Stomach (tissue), 9 donors: ENCODE results near the gene MAP4K1. TPM values are rescaled to one million over a fixed set of nuclear protein-coding genes. Genes with fewer than 3 reads are reported as not detected.
"Not testable (repeated sequence)": the region's sequence is repeated elsewhere in the genome, so short reads cannot be mapped to it uniquely, and the experiment has no call there.

Experiments used
- DNase-seq, 2 donors: peaks; one replicate each; pipeline versions ENCODE4 v3.0.0 to v3.0.0-alpha.2; 2013 to 2019
- H3K27ac ChIP-seq, 5 donors: fragments of 200-600 bp in 4 of 5; sonication (generic) in 4 of 5; one replicate each; pipeline ENCODE4 v1.5.1; 2013 to 2019; ENCODE audit warnings: mild to moderate bottlenecking in 1 of 5, moderate library complexity in 1 of 5
- H3K27me3 ChIP-seq, 3 donors: fragments of 200-600 bp; sonication (generic); one replicate each; pipeline ENCODE4 v1.5.1; 2017 to 2019; ENCODE audit warnings: mixed run types in 1 of 3
- H3K36me3 ChIP-seq, 4 donors: fragments of 200-600 bp; sonication (generic); 1 replicate in 3 of 4; 2 replicates in 1 of 4; pipeline ENCODE4 v1.5.1; 2016 to 2019
- H3K4me1 ChIP-seq, 4 donors: fragments of 200-600 bp; sonication (generic); one replicate each; pipeline ENCODE4 v1.5.1; 2016 to 2019
- H3K4me3 ChIP-seq, 4 donors: fragments of 200-600 bp; sonication (generic) in 3 of 4; one replicate each; pipeline ENCODE4 v1.5.1; 2016 to 2019; ENCODE audit warnings: mild to moderate bottlenecking in 1 of 4
- H3K9me3 ChIP-seq, 4 donors: fragments of 200-600 bp; sonication (generic); one replicate each; pipeline ENCODE4 v1.5.1; 2016 to 2019
- CTCF ChIP-seq, 7 experiments: fragments of 450-650 bp in 4 of 7; fragments of 200-600 bp in 3 of 7; sonication (generic) in 3 of 7; IDR thresholded peaks; one replicate each; pipeline ENCODE4 v1.5.1; 2016 to 2019; ENCODE audit warnings: antibody characterized with exemption in 7 of 7, control low read depth in 2 of 7, mild to moderate bottlenecking in 1 of 7
- EP300 ChIP-seq: sonication (generic); formaldehyde crosslinking; IDR thresholded peaks from one replicate; pipeline ENCODE4 v1.6.1; 2017; ENCODE audit warnings: antibody characterized with exemption
- POLR2A ChIP-seq, 4 donors: fragments of 450-650 bp; IDR thresholded peaks; one replicate each; pipeline ENCODE4 v1.6.1; 2016; ENCODE audit warnings: antibody characterized with exemption in 4 of 4, control low read depth in 2 of 4, mild to moderate bottlenecking in 1 of 4, moderate library complexity in 1 of 4
- POLR2AphosphoS5 ChIP-seq, 3 donors: sonication (generic); formaldehyde crosslinking; IDR thresholded peaks; one replicate each; pipeline ENCODE4 v1.6.1; 2016; ENCODE audit warnings: antibody characterized with exemption in 3 of 3
- WGBS, 5 donors: extraction: QIAGEN DNeasy Blood & Tissue Kit in 3 of 5; methylation state at CpG; one replicate each; pipeline versions ENCODE4 v1.1.5 to v1.1.7; 2013 to 2018; 5-methylcytosine and 5-hydroxymethylcytosine counted together
- intact Hi-C: fragments of 100-400 bp; cut with DNase I; formaldehyde crosslinking; loops from one replicate; pipeline ENCODE4 v1.15.1; 2023; ENCODE audit warnings: low total_unique reads
- polyA plus RNA-seq, 3 donors: library from polyadenylated mRNA; stranded (reverse); fragments of 200-250 nt; gene quantifications; one replicate each; pipeline ENCODE4 v1.2.3, GENCODE V29; 2013
- total RNA-seq, 5 donors: library from RNA; depleted of rRNA; stranded (reverse); fragments of >200 nt; gene quantifications; one replicate each; pipeline versions ENCODE4 v1.1.0 to v1.2.3, GENCODE V29; 2014 to 2016
- donor health status: healthy with polysubstance abuse.
- donor health status: Bipolar disorder and iron deficiency.
- donor health status: healthy.

The MAP4K1 gene
- total and polyA plus RNA-seq, 8 donors: 1.2 to 12.9 (median 5.0) TPM; not detected in 1

GRCh38 chr19:38580080-38580479, 37.7 kb downstream of the MAP4K1 start:
- intact Hi-C loops: no loop called here
- DNase-seq: no peak

GRCh38 chr19:38579304-38579703, 38.4 kb downstream of the MAP4K1 start:
- H3K27ac ChIP-seq, DNase-seq, H3K27me3 ChIP-seq, H3K9me3 ChIP-seq, H3K4me1 ChIP-seq, intact Hi-C loops, H3K36me3 ChIP-seq, H3K4me3 ChIP-seq: not testable (repeated sequence)
- 61 to 68% (median 66%) methylated on average over 6 of the region's 6 CpGs for WGBS, 5 donors

More at GRCh38 chr19:38580080-38580479, 37.7 kb downstream of the MAP4K1 start:
- H3K4me1 ChIP-seq: no peaks in the 10 kb centered on the region
- H3K27me3 ChIP-seq: no peaks in the 10 kb centered on the region
- no peak for TF ChIP-seq EP300
- TF ChIP-seq POLR2AphosphoS5 (IDR thresholded peaks at IDR 0.05): no peak
- TF ChIP-seq POLR2A (IDR thresholded peaks at IDR 0.05): no peak
- TF ChIP-seq CTCF (IDR thresholded peaks at IDR 0.05): no peak
- WGBS, 5 donors: 85 to 90% (median 88%) methylated on average over 14 to 15 of the region's 15 CpGs
- no peaks in the 10 kb centered on the region for H3K36me3 ChIP-seq
- no peaks in the 10 kb centered on the region for H3K9me3 ChIP-seq
- no peak overlapping the region for H3K27ac ChIP-seq
- no peak overlapping the region for H3K4me3 ChIP-seq

- H3K27me3 ChIP-seq: no peaks in the 10 kb centered on the region
- DNase-seq: no peak
- no peaks in the 10 kb centered on the region for H3K9me3 ChIP-seq
- no peaks in the 10 kb centered on the region for H3K36me3 ChIP-seq
- no peak overlapping the region for H3K27ac ChIP-seq
- no peak overlapping the region for H3K4me3 ChIP-seq
- intact Hi-C loops: no loop called here
- no peak for TF ChIP-seq EP300
- no peak for TF ChIP-seq POLR2A (IDR thresholded peaks at IDR 0.05)
- no peak for TF ChIP-seq CTCF (IDR thresholded peaks at IDR 0.05)
- TF ChIP-seq POLR2AphosphoS5 (IDR thresholded peaks at IDR 0.05): no peak
- 90 to 95% (median 91%) methylated on average over 9 to 11 of the region's 11 CpGs for WGBS, 5 donors
- no peaks in the 10 kb centered on the region for H3K4me1 ChIP-seq
These were observed 39.9 kb downstream of the MAP4K1 start for GRCh38 chr19:38577826-38578225.

DNA sequence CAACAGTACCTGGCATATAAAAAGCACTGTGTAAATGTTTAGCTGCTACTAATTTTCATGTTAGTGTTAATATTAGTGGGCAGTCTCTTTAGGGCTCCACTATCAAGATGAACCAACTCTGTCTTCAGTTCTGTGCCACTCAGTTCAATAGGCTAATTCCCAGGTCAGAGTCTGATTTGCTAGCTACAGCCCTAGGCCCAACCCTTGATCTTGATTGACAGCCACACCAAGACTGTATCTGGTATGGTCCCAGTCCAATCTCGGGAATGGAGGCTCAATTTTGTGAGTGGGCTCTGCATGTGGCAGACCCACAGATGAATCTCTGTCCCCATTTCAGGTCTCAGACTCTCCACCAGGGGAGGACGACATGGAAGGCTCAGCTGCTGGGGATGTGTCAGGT, 46.1 kb downstream of the MAP4K1 start:
- H3K27ac ChIP-seq: no peak overlapping the region
- peaks cover 0 to 16% (median 0%) of the 10 kb centered on the region in 3 donors for H3K27me3 ChIP-seq
- H3K4me1 ChIP-seq: no peaks in the 10 kb centered on the region
- no peak for TF ChIP-seq POLR2AphosphoS5 (IDR thresholded peaks at IDR 0.05)
- no peak for TF ChIP-seq EP300
- TF ChIP-seq CTCF (IDR thresholded peaks at IDR 0.05): no peak
- no peak for TF ChIP-seq POLR2A (IDR thresholded peaks at IDR 0.05)
- H3K4me3 ChIP-seq: no peak overlapping the region
- 86 to 100% (median 90%) methylated on average over 2 of the region's 2 CpGs for WGBS, 5 donors
- intact Hi-C loops: loop anchor here (5.0 kb wide), 1 partner anchor 941 kb away; no protein-coding TSS in a partner anchor
- DNase-seq: no peak
- H3K9me3 ChIP-seq: no peaks in the 10 kb centered on the region
- H3K36me3 ChIP-seq: no peaks in the 10 kb centered on the region

DNA sequence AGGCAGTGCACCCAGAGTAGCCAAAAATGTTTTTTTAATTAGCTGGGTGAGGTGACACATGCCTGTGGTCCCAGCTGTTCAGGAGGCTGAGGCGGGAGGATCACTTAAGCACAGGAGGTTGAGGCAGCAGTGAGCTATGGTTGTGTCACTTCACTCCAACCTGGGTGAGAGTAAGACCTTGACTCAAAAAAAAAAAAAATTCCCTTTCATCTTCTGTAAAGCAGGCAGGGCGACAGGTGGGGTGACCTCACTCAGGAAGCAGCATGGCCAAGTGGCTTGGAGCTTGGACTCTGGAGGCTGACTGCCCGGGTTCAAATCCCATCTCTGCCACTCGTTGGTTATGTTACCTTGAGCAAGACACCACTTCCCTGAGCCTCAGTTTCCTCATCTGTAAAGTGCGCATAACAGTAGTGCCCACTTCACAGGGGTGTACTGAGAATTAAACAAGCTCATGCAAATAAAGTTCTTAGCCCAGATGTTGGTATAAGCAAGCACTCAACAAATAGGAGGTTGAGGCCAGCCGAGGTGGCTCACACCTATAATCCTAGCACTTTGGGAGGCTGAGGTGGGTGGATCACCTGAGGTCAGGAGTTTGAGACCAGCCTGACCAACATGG, 48.3 kb downstream of the MAP4K1 start:
- Histone ChIP-seq H3K36me3 (no peaks in the 10 kb centered on the region), H3K4me3 (no peak overlapping the region), H3K27ac (no peak overlapping the region), H3K4me1 (peaks cover 4 to 7% (median 5%) of the 10 kb centered on the region in 4 donors), H3K27me3 (peaks cover 7 to 36% (median 14%) of the 10 kb centered on the region in 3 donors), H3K9me3 (no peaks in the 10 kb centered on the region)
- 76 to 88% (median 85%) methylated on average over 6 of the region's 6 CpGs for WGBS, 5 donors
- no peak for DNase-seq
- intact Hi-C loops: no loop called here
- TF ChIP-seq POLR2A (IDR thresholded peaks at IDR 0.05): no peak
- TF ChIP-seq CTCF (IDR thresholded peaks at IDR 0.05): no peak
- TF ChIP-seq EP300: no peak
- TF ChIP-seq POLR2AphosphoS5 (IDR thresholded peaks at IDR 0.05): no peak
